Spleen (tissue), 11 donors: ENCODE measurements around the gene EGFLAM. TPM values are rescaled to one million over a fixed set of nuclear protein-coding genes. Genes with fewer than 3 reads are reported as not detected.
A peak's percentile ranks its signal among the peaks of the same experiment; 100 is the strongest.

Experiments
- DNase-seq: peaks from one replicate; pipeline ENCODE4 v3.0.0-alpha.2; 2020
- H3K27ac ChIP-seq, 8 donors: fragments of 200-600 bp; sonication (generic) in 7 of 8; 1 replicate in 4 of 8; 2 replicates in 4 of 8; pipeline versions ENCODE4 v1.5.0 to v1.8.0; 2016 to 2021; ENCODE audit warnings: inconsistent platforms in 4 of 8, mild to moderate bottlenecking in 4 of 8, moderate library complexity in 1 of 8
- H3K27me3 ChIP-seq, 7 donors: fragments of 200-600 bp; sonication (generic) in 6 of 7; replicated peaks in 1 of 7; 1 replicate in 4 of 7; 2 replicates in 3 of 7; pipeline versions ENCODE4 v1.5.0 to v1.8.0; 2016 to 2021; ENCODE audit warnings: inconsistent platforms in 3 of 7, mild to moderate bottlenecking in 1 of 7
- H3K36me3 ChIP-seq, 6 donors: fragments of 200-600 bp; sonication (generic) in 5 of 6; 1 replicate in 4 of 6; 2 replicates in 2 of 6; pipeline versions ENCODE4 v1.5.0 to v1.8.0; 2016 to 2021; ENCODE audit warnings: inconsistent platforms in 2 of 6
- H3K4me1 ChIP-seq, 6 donors: fragments of 200-600 bp; sonication (generic) in 5 of 6; 1 replicate in 3 of 6; 2 replicates in 3 of 6; pipeline versions ENCODE4 v1.5.0 to v1.8.0; 2016 to 2021; ENCODE audit warnings: inconsistent platforms in 3 of 6
- H3K4me3 ChIP-seq, 8 donors: fragments of 200-600 bp; sonication (generic) in 7 of 8; 1 replicate in 4 of 8; 2 replicates in 4 of 8; pipeline versions ENCODE4 v1.5.0 to v1.8.0; 2016 to 2021; ENCODE audit warnings: inconsistent platforms in 4 of 8, mild to moderate bottlenecking in 4 of 8, moderate library complexity in 2 of 8
- H3K9me3 ChIP-seq, 8 donors: fragments of 200-600 bp; sonication (generic) in 7 of 8; 1 replicate in 4 of 8; 2 replicates in 4 of 8; pipeline versions ENCODE4 v1.5.0 to v1.8.0; 2016 to 2021; ENCODE audit warnings: inconsistent platforms in 4 of 8
- POLR2A ChIP-seq, 3 donors: fragments of 450-650 bp; IDR thresholded peaks; one replicate each; pipeline ENCODE4 v1.5.1; 2017; ENCODE audit warnings: antibody characterized with exemption in 3 of 3, mild to moderate bottlenecking in 1 of 3
- POLR2AphosphoS5 ChIP-seq, 3 donors: sonication (generic); formaldehyde crosslinking; IDR thresholded peaks; one replicate each; pipeline ENCODE4 v1.5.1; 2017; ENCODE audit warnings: antibody characterized with exemption in 3 of 3
- WGBS, 5 donors: extraction: QIAGEN DNeasy Blood & Tissue Kit in 3 of 5; methylation state at CpG; one replicate each; pipeline versions ENCODE4 v1.1.5 to v1.1.7; 2013 to 2018; 5-methylcytosine and 5-hydroxymethylcytosine counted together
- intact Hi-C: fragments of 100-400 bp; cut with DNase I; formaldehyde crosslinking; loops from one replicate; pipeline ENCODE4 v1.15.0; 2023; ENCODE audit warnings: low total_unique reads
- polyA plus RNA-seq, 3 donors: library from polyadenylated mRNA; stranded (reverse); fragments of 200-250 nt; gene quantifications; one replicate each; pipeline ENCODE4 v1.2.1, GENCODE V29; 2013
- total RNA-seq, 7 donors: library from RNA; depleted of rRNA in 3 of 7; stranded (reverse); fragments of >200 nt in 3 of 7; fragmentation: NEBNext Ultra II Directional in 4 of 7; extraction: Animal tissue kit (Norgen Biotek cat#: 25700) in 4 of 7; gene quantifications; one replicate each; pipeline versions ENCODE4 v1.1.0 to v1.2.1, GENCODE V29; 2016 to 2021
- TF ChIP-seq, protein P1 (sequence below), 11 experiments: fragments of 200-600 bp in 7 of 11; fragments of 450-650 bp in 4 of 11; sonication (generic) in 4 of 11; IDR thresholded peaks in 8 of 11; conservative IDR thresholded peaks in 3 of 11; 1 replicate in 7 of 11; 2 replicates in 4 of 11; pipeline versions ENCODE4 v1.4.0 to v1.8.0; 2016 to 2021; ENCODE audit warnings: antibody characterized with exemption in 11 of 11, inconsistent platforms in 4 of 11, mild to moderate bottlenecking in 1 of 11
- donor health status: healthy with polysubstance abuse.
- donor health status: DM: no; HTN: no; CAD: no; lungs with moderate emphysema.
- donor health status: DM: no; HTN: no; CAD: no.
- donor health status: Bipolar disorder and iron deficiency.
- donor health status: healthy.
- donor health status: DM: no; HTN: no; CAD: no.
- donor health status: DM: yes; HTN: yes; CAD: no.

Gene EGFLAM
- total and polyA plus RNA-seq, 10 donors = 6.0 to 16.8 (median 10.9) TPM

DNA sequence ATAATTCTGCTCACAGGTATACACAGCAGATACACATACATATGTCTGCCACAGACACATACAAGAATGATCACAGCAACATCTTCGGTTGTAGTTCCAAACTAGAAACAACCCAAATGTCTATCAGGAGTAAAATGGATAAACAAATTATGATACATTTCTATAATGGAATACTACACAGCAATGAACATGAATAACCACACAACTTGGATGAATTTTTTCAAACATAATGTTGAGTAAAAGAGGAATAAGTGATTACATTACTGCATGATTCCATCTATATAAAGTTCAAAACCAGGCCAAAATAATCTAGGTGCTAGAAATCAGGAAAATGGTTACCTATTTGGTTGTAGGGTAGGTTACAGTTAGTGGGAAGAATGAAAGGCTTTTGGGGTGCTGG, 4.6 kb upstream of the EGFLAM start:
- peaks cover 0 to 17% (median 15%) of the 10 kb centered on the region in 6 donors for H3K4me1 ChIP-seq
- H3K4me3 ChIP-seq = no peak overlapping the region
- no peak for TF ChIP-seq POLR2A (IDR thresholded peaks at IDR 0.05)
- TF ChIP-seq, protein P1, sequence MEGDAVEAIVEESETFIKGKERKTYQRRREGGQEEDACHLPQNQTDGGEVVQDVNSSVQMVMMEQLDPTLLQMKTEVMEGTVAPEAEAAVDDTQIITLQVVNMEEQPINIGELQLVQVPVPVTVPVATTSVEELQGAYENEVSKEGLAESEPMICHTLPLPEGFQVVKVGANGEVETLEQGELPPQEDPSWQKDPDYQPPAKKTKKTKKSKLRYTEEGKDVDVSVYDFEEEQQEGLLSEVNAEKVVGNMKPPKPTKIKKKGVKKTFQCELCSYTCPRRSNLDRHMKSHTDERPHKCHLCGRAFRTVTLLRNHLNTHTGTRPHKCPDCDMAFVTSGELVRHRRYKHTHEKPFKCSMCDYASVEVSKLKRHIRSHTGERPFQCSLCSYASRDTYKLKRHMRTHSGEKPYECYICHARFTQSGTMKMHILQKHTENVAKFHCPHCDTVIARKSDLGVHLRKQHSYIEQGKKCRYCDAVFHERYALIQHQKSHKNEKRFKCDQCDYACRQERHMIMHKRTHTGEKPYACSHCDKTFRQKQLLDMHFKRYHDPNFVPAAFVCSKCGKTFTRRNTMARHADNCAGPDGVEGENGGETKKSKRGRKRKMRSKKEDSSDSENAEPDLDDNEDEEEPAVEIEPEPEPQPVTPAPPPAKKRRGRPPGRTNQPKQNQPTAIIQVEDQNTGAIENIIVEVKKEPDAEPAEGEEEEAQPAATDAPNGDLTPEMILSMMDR (IDR thresholded peaks at IDR 0.05 in 8 of 11, conservative IDR thresholded peaks at IDR 0.05 in 3 of 11) = no peak
- no peak for TF ChIP-seq POLR2AphosphoS5 (IDR thresholded peaks at IDR 0.05)
- H3K9me3 ChIP-seq = peaks cover 0 to 9% (median 0%) of the 10 kb centered on the region in 8 donors
- peaks cover 0 to 50% (median 24%) of the 10 kb centered on the region in 7 donors for H3K27me3 ChIP-seq
- H3K27ac ChIP-seq = no peak overlapping the region
- WGBS, 5 donors = 86 to 98% (median 96%) methylated on average over 1 of the region's 1 CpG
- no peak for DNase-seq
- intact Hi-C loops = no loop called here
- no peaks in the 10 kb centered on the region for H3K36me3 ChIP-seq

DNA sequence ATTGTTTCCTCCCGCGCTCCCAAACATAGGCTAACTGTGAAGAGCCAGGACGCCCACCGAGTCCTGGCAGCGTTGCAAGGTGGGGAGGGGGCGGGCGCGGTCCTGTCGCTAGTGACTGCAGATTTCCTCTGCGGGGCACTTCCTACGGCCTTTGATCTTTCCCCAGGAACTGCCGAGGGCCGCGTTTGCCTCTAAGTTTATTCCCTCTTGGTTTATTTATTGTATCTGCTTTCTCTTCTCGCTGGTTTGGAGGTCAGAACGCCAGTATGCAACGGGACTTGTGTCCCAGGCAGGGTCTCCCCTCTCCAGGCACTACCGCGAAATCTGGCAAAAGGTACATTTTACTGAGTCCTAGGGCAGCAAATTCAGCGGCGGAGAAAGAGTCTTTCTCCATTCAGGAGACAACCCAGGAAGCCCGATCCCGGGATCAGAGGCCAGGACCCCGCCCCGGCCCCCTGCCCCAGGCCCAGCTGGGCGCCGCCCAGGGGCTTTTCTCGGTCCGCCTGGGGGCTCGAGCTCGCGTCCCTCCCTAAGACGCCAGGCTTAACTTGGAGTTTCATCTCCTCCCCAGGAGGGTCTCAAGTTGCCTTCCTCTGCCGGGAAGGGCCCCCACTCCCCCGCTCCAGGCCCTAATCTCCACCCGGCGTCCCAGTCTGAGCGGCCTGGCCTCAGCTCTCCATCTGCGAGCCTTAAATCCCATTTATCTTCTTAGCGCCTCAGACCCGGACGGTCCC, 884 bp upstream of the EGFLAM start:
- Histone ChIP-seq H3K9me3 (peaks cover 0 to 9% (median 0%) of the 10 kb centered on the region in 8 donors), H3K27ac (no peak overlapping the region), H3K27me3 (peaks cover 0 to 70% (median 29%) of the 10 kb centered on the region in 7 donors), H3K4me1 (peaks cover 0 to 22% (median 17%) of the 10 kb centered on the region in 6 donors), H3K36me3 (no peaks in the 10 kb centered on the region), H3K4me3 (peak overlapping the region in 4 of 8 donors; percentile 18 to 66 (median 44))
- DNase-seq = no peak
- no peak for TF ChIP-seq POLR2AphosphoS5 (IDR thresholded peaks at IDR 0.05)
- TF ChIP-seq POLR2A (IDR thresholded peaks at IDR 0.05) = no peak
- TF ChIP-seq, protein P1 (IDR thresholded peaks at IDR 0.05 in 8 of 11, conservative IDR thresholded peaks at IDR 0.05 in 3 of 11) = no peak
- WGBS, 5 donors = 4 to 8% (median 6%) methylated on average over 40 to 42 of the region's 42 CpGs
- intact Hi-C loops = no loop called here

DNA sequence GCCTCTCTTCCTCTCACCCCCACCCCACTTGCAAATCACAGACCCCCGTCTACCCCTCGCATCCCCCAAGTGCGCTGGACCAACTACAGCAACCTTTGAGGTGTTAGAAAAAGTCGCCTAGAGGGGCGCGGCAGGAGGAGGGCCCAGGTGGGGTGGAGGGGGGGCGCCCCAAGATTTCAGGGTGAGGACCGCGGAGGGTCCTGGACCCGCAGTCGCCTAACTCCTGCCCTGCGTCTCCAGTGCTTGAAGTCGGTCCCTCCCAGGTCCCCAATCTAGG, 379 bp upstream of the EGFLAM start:
- WGBS, 5 donors = 3 to 5% (median 3%) methylated on average over 9 to 13 of the region's 13 CpGs
- intact Hi-C loops = no loop called here

More for the DNA sequence above, 379 bp upstream of the EGFLAM start:
- Histone ChIP-seq H3K9me3 (peaks cover 0 to 9% (median 0%) of the 10 kb centered on the region in 8 donors), H3K4me3 (peak overlapping the region in 7 of 8 donors; percentile 14 to 66 (median 35)), H3K27ac (no peak overlapping the region), H3K36me3 (no peaks in the 10 kb centered on the region), H3K27me3 (peaks cover 0 to 73% (median 29%) of the 10 kb centered on the region in 7 donors), H3K4me1 (peaks cover 0 to 22% (median 17%) of the 10 kb centered on the region in 6 donors)
- TF ChIP-seq POLR2AphosphoS5 (IDR thresholded peaks at IDR 0.05) (no peak), POLR2A (IDR thresholded peaks at IDR 0.05) (no peak)
- TF ChIP-seq, protein P1 (IDR thresholded peaks at IDR 0.05 in 8 of 11, conservative IDR thresholded peaks at IDR 0.05 in 3 of 11) = no peak
- DNase-seq = no peak
